Neural progenitor cell (in vitro differentiated cells): ENCODE measurements around the gene DOCK3. TPM values are rescaled to one million over a fixed set of nuclear protein-coding genes. Genes with fewer than 3 reads are reported as not detected.

ENCODE experiments used
- DNase-seq: peaks from one replicate; pipeline ENCODE4 v3.0.0-alpha.2; 2016; ENCODE audit warnings: low spot score
- H2AFZ ChIP-seq: fragments of 200-600 bp; sonication (generic); replicated peaks from 2 replicates; pipeline ENCODE4 v1.6.1; 2016; ENCODE audit warnings: antibody characterized with exemption
- H3F3A ChIP-seq: fragments of 200-600 bp; sonication (generic); 2 replicates; pipeline ENCODE4 v1.6.1; 2016; ENCODE audit warnings: antibody characterized with exemption, low read depth
- H3K27ac ChIP-seq: fragments of 200-600 bp; sonication (generic); 2 replicates; pipeline ENCODE4 v1.5.1; 2016; ENCODE audit warnings: mild to moderate bottlenecking
- H3K27me3 ChIP-seq: fragments of 200-600 bp; sonication (generic); 2 replicates; pipeline ENCODE4 v1.6.1; 2016; ENCODE audit warnings: mild to moderate bottlenecking, moderate library complexity
- H3K36me3 ChIP-seq: fragments of 200-600 bp; sonication (generic); 2 replicates; pipeline ENCODE4 v1.5.1; 2016
- H3K4me1 ChIP-seq: fragments of 200-600 bp; sonication (generic); 2 replicates; pipeline ENCODE4 v1.6.1; 2016; ENCODE audit warnings: mixed run types
- H3K4me2 ChIP-seq: fragments of 200-600 bp; sonication (generic); 2 replicates; pipeline ENCODE4 v1.6.1; 2016
- H3K4me3 ChIP-seq: fragments of 200-600 bp; sonication (generic); 2 replicates; pipeline ENCODE4 v1.5.1; 2016
- H3K79me2 ChIP-seq: fragments of 200-600 bp; sonication (generic); 2 replicates; pipeline ENCODE4 v1.6.1; 2016; ENCODE audit warnings: low read depth
- H3K9ac ChIP-seq: fragments of 200-600 bp; sonication (generic); 2 replicates; pipeline ENCODE4 v1.6.1; 2016
- H3K9me3 ChIP-seq: fragments of 200-600 bp; sonication (generic); 2 replicates; pipeline ENCODE4 v1.5.1; 2016; ENCODE audit warnings: low read depth
- H4K20me1 ChIP-seq: fragments of 200-600 bp; sonication (generic); 2 replicates; pipeline ENCODE4 v1.6.1; 2016; ENCODE audit warnings: low read depth
- H3K27ac Mint-ChIP-seq: 3 replicates; pipeline ENCODE4 v1.8.0; 2021; ENCODE audit warnings: mixed read lengths
- H3K27me3 Mint-ChIP-seq: 2 replicates; pipeline ENCODE4 v1.8.0; 2022; ENCODE audit warnings: low read depth, mild to moderate bottlenecking, inconsistent platforms, moderate library complexity, mixed read lengths; ENCODE audit not compliant: insufficient read depth
- H3K36me3 Mint-ChIP-seq: 3 replicates; pipeline ENCODE4 v1.8.0; 2021; ENCODE audit warnings: mixed read lengths
- H3K4me1 Mint-ChIP-seq: 3 replicates; pipeline ENCODE4 v1.8.0; 2021; ENCODE audit warnings: mixed read lengths
- H3K4me3 Mint-ChIP-seq: 3 replicates; pipeline ENCODE4 v1.8.0; 2021; ENCODE audit warnings: mild to moderate bottlenecking, moderate library complexity, mixed read lengths
- H3K9me3 Mint-ChIP-seq: 3 replicates; pipeline ENCODE4 v1.8.0; 2020; ENCODE audit warnings: mixed read lengths
- EZH2 ChIP-seq: fragments of 200-600 bp; sonication (generic); IDR thresholded peaks from 2 replicates; pipeline ENCODE4 v1.6.1; 2017; ENCODE audit warnings: antibody characterized with exemption, mild to moderate bottlenecking, moderate library complexity
- EZH2phosphoT487 ChIP-seq: fragments of 200-600 bp; sonication (generic); IDR thresholded peaks from 2 replicates; pipeline ENCODE4 v1.6.1; 2017; ENCODE audit warnings: antibody characterized with exemption
- total RNA-seq: library from RNA; depleted of rRNA; stranded (reverse); fragments of >200 nt; gene quantifications from 2 replicates; pipeline ENCODE4 v1.2.3, GENCODE V29; 2015; ENCODE audit warnings: low replicate concordance
- TF ChIP-seq, protein P1 (sequence below): fragments of 200-600 bp; sonication (generic); IDR thresholded peaks from 2 replicates; pipeline ENCODE4 v1.5.1; 2017; ENCODE audit warnings: antibody characterized with exemption, mild to moderate bottlenecking

The DOCK3 gene
- total RNA-seq, 1 donor from 2014 or later, result 10.7 TPM

DNA sequence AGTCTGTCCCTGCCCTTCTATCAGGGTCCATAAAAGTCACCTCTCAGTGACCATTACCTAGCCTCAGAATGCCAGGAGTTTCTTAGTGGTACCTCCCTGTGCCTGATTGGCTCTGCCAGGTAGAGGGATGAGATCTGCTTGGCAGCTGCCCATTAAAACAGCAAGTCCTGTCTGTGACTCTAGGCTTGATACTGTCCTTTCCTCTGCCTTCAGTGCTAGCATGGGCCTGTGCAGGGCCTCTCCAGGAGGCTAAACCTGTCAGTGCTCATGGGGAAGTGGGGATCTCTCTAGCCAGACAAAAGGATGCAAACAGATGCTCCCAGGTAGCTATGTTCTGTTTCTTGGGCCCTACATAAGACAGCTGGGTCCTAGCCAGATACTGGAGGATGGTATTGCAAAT is 700.4 kb downstream of the DOCK3 start:
- no peaks in the 10 kb centered on the region for H4K20me1 ChIP-seq
- DNase-seq, result no peak
- no peak overlapping the region for H3K27ac Mint-ChIP-seq
- H3K36me3 Mint-ChIP-seq, result no peaks in the 10 kb centered on the region
- no peaks in the 10 kb centered on the region for H3K4me1 ChIP-seq
- H3K27me3 Mint-ChIP-seq, result peaks cover 3% of the 10 kb centered on the region
- no peaks in the 10 kb centered on the region for H3K4me1 Mint-ChIP-seq
- no peaks in the 10 kb centered on the region for H3K79me2 ChIP-seq
- H3K36me3 ChIP-seq, result no peaks in the 10 kb centered on the region
- no peak overlapping the region for H3K4me2 ChIP-seq
- no peaks in the 10 kb centered on the region for H3K9me3 ChIP-seq
- H3K4me3 Mint-ChIP-seq, result no peak overlapping the region
- H3F3A ChIP-seq, result no peaks in the 10 kb centered on the region
- no peak for TF ChIP-seq EZH2phosphoT487
- TF ChIP-seq, protein P1, sequence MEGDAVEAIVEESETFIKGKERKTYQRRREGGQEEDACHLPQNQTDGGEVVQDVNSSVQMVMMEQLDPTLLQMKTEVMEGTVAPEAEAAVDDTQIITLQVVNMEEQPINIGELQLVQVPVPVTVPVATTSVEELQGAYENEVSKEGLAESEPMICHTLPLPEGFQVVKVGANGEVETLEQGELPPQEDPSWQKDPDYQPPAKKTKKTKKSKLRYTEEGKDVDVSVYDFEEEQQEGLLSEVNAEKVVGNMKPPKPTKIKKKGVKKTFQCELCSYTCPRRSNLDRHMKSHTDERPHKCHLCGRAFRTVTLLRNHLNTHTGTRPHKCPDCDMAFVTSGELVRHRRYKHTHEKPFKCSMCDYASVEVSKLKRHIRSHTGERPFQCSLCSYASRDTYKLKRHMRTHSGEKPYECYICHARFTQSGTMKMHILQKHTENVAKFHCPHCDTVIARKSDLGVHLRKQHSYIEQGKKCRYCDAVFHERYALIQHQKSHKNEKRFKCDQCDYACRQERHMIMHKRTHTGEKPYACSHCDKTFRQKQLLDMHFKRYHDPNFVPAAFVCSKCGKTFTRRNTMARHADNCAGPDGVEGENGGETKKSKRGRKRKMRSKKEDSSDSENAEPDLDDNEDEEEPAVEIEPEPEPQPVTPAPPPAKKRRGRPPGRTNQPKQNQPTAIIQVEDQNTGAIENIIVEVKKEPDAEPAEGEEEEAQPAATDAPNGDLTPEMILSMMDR, result no peak
- no peak for TF ChIP-seq EZH2
- H3K9me3 Mint-ChIP-seq, result no peaks in the 10 kb centered on the region
- H3K27me3 ChIP-seq, result no peaks in the 10 kb centered on the region
- no peak overlapping the region for H3K4me3 ChIP-seq
- no peak overlapping the region for H3K9ac ChIP-seq
- no peak overlapping the region for H2AFZ ChIP-seq
- no peak overlapping the region for H3K27ac ChIP-seq

GRCh38 chr3:51375571-51375970 is 700.8 kb downstream of the DOCK3 start:
- no peaks in the 10 kb centered on the region for H3K27me3 ChIP-seq
- H3K4me2 ChIP-seq, result no peak overlapping the region
- H4K20me1 ChIP-seq, result no peaks in the 10 kb centered on the region
- no peaks in the 10 kb centered on the region for H3K36me3 ChIP-seq
- H3K9me3 ChIP-seq, result no peaks in the 10 kb centered on the region
- no peaks in the 10 kb centered on the region for H3F3A ChIP-seq
- Mint-ChIP-seq H3K9me3 (no peaks in the 10 kb centered on the region), H3K4me1 (no peaks in the 10 kb centered on the region), H3K36me3 (no peaks in the 10 kb centered on the region), H3K27ac (no peak overlapping the region), H3K27me3 (peaks cover 3% of the 10 kb centered on the region), H3K4me3 (no peak overlapping the region)
- H3K79me2 ChIP-seq, result no peaks in the 10 kb centered on the region
- no peak for DNase-seq
- H2AFZ ChIP-seq, result no peak overlapping the region
- H3K27ac ChIP-seq, result no peak overlapping the region
- H3K9ac ChIP-seq, result no peak overlapping the region
- H3K4me3 ChIP-seq, result no peak overlapping the region
- H3K4me1 ChIP-seq, result no peaks in the 10 kb centered on the region
- TF ChIP-seq EZH2 (no peak), EZH2phosphoT487 (no peak)
- TF ChIP-seq, protein P1, result no peak

DNA sequence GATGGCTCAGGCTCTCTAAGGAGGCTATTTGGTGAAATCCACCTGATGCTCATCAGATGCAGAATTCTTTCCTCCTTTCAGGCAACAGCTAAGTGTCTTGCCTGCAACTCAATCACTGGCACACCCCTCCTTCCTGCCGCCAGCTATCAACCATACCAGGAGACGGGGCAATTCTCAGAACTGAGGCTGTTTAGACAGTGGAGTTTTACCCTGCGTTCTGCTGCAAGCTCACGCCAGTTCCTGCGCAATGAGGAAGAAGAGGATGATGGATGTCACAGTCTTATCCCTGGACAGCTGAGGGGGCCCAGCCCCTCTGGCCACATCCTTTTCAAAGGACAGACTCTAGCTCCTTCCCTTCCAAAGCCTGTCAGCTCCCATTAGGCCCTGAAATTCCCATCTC is 703.3 kb downstream of the DOCK3 start:
- Histone ChIP-seq H3K27me3 (no peaks in the 10 kb centered on the region), H3K9ac (no peak overlapping the region), H3K79me2 (peaks cover 2% of the 10 kb centered on the region), H2AFZ (no peak overlapping the region), H3K27ac (no peak overlapping the region), H3K4me3 (no peak overlapping the region), H3K36me3 (no peaks in the 10 kb centered on the region), H3K4me1 (no peaks in the 10 kb centered on the region), H3F3A (no peaks in the 10 kb centered on the region), H3K4me2 (no peak overlapping the region), H4K20me1 (no peaks in the 10 kb centered on the region), H3K9me3 (no peaks in the 10 kb centered on the region)
- H3K4me1 Mint-ChIP-seq, result no peaks in the 10 kb centered on the region
- H3K36me3 Mint-ChIP-seq, result peaks cover 3% of the 10 kb centered on the region
- no peak overlapping the region for H3K27ac Mint-ChIP-seq
- H3K27me3 Mint-ChIP-seq, result peaks cover 7% of the 10 kb centered on the region
- H3K9me3 Mint-ChIP-seq, result no peaks in the 10 kb centered on the region
- H3K4me3 Mint-ChIP-seq, result no peak overlapping the region
- TF ChIP-seq EZH2 (no peak), EZH2phosphoT487 (no peak)
- TF ChIP-seq, protein P1, result no peak
- no peak for DNase-seq

GRCh38 chr3:51378726-51379125 is 704.0 kb downstream of the DOCK3 start:
- peaks cover 7% of the 10 kb centered on the region for H3K27me3 Mint-ChIP-seq
- peaks cover 3% of the 10 kb centered on the region for H3K36me3 Mint-ChIP-seq
- no peak overlapping the region for H3K27ac Mint-ChIP-seq
- no peak for DNase-seq
- Histone ChIP-seq H3K27me3 (no peaks in the 10 kb centered on the region), H3K27ac (no peak overlapping the region), H3K79me2 (peaks cover 9% of the 10 kb centered on the region), H3K9me3 (no peaks in the 10 kb centered on the region), H3K4me3 (no peak overlapping the region), H3K36me3 (no peaks in the 10 kb centered on the region), H3K4me1 (peaks cover 5% of the 10 kb centered on the region), H3K4me2 (no peak overlapping the region), H3K9ac (no peak overlapping the region), H3F3A (peaks cover 2% of the 10 kb centered on the region), H4K20me1 (no peaks in the 10 kb centered on the region), H2AFZ (no peak overlapping the region)
- H3K9me3 Mint-ChIP-seq, result no peaks in the 10 kb centered on the region
- H3K4me3 Mint-ChIP-seq, result no peak overlapping the region
- TF ChIP-seq EZH2phosphoT487, result no peak
- no peak for TF ChIP-seq EZH2
- TF ChIP-seq, protein P1, result no peak
- H3K4me1 Mint-ChIP-seq, result peaks cover 5% of the 10 kb centered on the region
